ENCODE data around the gene RPL29. TPM values are rescaled to one million over a fixed set of nuclear protein-coding genes. Genes with fewer than 3 reads are reported as not detected.

Gene RPL29
- polyA plus RNA-seq, 1 donor, result 2,526 TPM

DNA sequence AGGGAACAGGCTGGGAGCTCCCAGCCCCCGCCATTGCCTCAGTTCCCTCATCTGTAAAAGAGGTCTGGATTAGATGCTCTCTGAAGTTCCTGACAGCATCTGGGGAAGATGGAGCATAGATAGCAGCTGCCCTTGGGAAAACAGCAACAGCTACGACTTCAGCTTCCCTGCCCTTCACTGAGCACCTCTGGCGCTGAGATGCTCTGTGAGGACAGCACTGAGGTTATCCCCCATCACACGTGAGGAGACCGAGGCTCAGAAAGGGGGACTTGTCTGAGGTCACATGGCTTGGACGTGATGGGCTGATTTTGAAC lies 11.1 kb upstream of the RPL29 start:
- Histone ChIP-seq H3K36me3 (ENCODE audit: control insufficient read depth, insufficient read depth, low read length) (no peaks in the 10 kb centered on the region), H3K4me1 (ENCODE audit: control insufficient read depth, insufficient read depth, low read length) (peaks cover 10% of the 10 kb centered on the region), H3K4me3 (ENCODE audit: low read length) (no peak overlapping the region), H3K27me3 (ENCODE audit: control insufficient read depth, insufficient read depth, low read length) (no peaks in the 10 kb centered on the region), H3K9me3 (ENCODE audit: control insufficient read depth, low read depth, low read length) (no peaks in the 10 kb centered on the region), H3K27ac (ENCODE audit: low read length) (no peak overlapping the region)
- no peak for DNase-seq
- WGBS (ENCODE audit: insufficient coverage, low lambda C conversion rate), result no CpG with 5 or more reads among the region's 6 CpGs

DNA sequence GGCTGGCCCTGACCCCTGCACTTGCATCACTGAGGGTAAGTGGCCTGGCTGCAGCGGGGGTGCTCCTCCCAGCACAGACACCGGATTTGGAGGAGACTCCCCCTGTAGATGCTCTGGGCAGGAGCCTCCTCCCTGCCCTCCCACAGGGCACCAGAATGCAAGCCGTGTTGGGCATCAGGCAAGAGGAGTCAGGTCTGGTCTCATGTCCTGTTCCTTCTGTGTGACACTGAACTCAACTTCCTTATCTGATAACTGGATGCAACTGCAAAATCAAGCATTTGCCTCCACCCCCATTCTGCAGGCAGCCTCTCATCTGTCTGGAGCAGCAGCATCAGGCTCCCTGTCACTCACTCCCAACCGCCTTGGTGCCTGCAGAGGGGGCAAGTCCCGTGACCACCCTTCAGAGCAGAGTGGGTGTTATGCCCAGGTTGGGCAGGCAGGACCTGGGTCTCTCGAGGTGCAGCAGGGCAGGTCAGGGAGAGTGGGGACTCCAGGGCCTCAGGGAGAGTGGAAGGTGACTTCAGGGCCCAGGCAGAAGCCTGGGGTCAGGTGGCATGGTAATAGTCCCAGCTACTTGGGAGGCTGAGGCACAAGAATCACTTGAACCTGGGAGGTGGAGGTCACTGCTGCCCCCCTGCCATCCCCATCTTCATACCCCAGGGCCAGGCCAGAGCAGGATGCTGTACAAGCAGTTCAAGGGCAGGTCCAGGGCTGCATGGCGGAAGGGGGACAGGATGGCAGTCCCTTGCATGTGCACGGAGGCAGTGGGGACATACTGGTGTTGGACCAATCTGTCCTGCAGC lies 10.5 kb upstream of the RPL29 start:
- no peaks in the 10 kb centered on the region for H3K36me3 ChIP-seq (ENCODE audit: control insufficient read depth, insufficient read depth, low read length)
- no CpG with 5 or more reads among the region's 8 CpGs for WGBS (ENCODE audit: insufficient coverage, low lambda C conversion rate)
- no peaks in the 10 kb centered on the region for H3K9me3 ChIP-seq (ENCODE audit: control insufficient read depth, low read depth, low read length)
- no peak overlapping the region for H3K27ac ChIP-seq (ENCODE audit: low read length)
- peaks cover 11% of the 10 kb centered on the region for H3K4me1 ChIP-seq (ENCODE audit: control insufficient read depth, insufficient read depth, low read length)
- no peak for DNase-seq
- H3K4me3 ChIP-seq (ENCODE audit: low read length), result no peak overlapping the region
- H3K27me3 ChIP-seq (ENCODE audit: control insufficient read depth, insufficient read depth, low read length), result no peaks in the 10 kb centered on the region

GRCh38 chr3:52005571-52005986 lies 9.9 kb upstream of the RPL29 start:
- no peak overlapping the region for H3K27ac ChIP-seq (ENCODE audit: low read length)
- no peak overlapping the region for H3K4me3 ChIP-seq (ENCODE audit: low read length)
- H3K9me3 ChIP-seq (ENCODE audit: control insufficient read depth, low read depth, low read length), result no peaks in the 10 kb centered on the region
- no peaks in the 10 kb centered on the region for H3K27me3 ChIP-seq (ENCODE audit: control insufficient read depth, insufficient read depth, low read length)
- H3K4me1 ChIP-seq (ENCODE audit: control insufficient read depth, insufficient read depth, low read length), result peaks cover 11% of the 10 kb centered on the region
- no CpG with 5 or more reads among the region's 15 CpGs for WGBS (ENCODE audit: insufficient coverage, low lambda C conversion rate)
- peak in 1 of 2 donors; percentile 50 for DNase-seq
- no peaks in the 10 kb centered on the region for H3K36me3 ChIP-seq (ENCODE audit: control insufficient read depth, insufficient read depth, low read length)

DNA sequence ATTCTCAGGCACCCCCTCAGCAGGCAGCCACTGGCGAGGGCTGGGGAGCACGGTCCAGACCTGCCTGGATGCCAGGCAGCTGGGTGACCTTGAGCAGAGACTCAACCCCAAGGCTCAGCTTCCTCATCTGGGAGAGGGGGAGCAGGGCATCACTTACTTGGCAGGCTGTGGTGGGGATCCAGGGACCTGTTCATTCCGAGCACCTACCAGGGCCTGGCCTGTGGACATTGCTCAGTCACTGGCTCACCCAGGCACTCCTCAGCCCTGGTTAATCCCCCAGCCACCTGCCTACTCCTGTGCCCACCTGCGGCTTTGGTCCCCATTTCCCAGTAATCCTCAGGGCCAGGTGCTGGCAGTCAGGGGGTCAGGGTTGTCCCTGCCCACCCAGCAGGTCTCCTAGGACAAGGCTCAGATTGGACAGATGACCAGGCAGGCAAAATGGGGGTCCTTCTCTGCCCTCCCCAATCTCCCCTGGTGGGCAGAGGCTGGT lies 9.3 kb upstream of the RPL29 start:
- no peak overlapping the region for H3K4me3 ChIP-seq (ENCODE audit: low read length)
- H3K27me3 ChIP-seq (ENCODE audit: control insufficient read depth, insufficient read depth, low read length), result no peaks in the 10 kb centered on the region
- no CpG with 5 or more reads among the region's 4 CpGs for WGBS (ENCODE audit: insufficient coverage, low lambda C conversion rate)
- H3K4me1 ChIP-seq (ENCODE audit: control insufficient read depth, insufficient read depth, low read length), result peaks cover 11% of the 10 kb centered on the region
- DNase-seq, result no peak
- H3K27ac ChIP-seq (ENCODE audit: low read length), result no peak overlapping the region
- no peaks in the 10 kb centered on the region for H3K36me3 ChIP-seq (ENCODE audit: control insufficient read depth, insufficient read depth, low read length)
- no peaks in the 10 kb centered on the region for H3K9me3 ChIP-seq (ENCODE audit: control insufficient read depth, low read depth, low read length)

- Histone ChIP-seq H3K27ac (ENCODE audit: low read length) (no peak overlapping the region), H3K4me3 (ENCODE audit: low read length) (no peak overlapping the region)
- DNase-seq, result peak; percentile 42 to 56
Observed at GRCh38 chr3:52004163-52004787, 8.6 kb upstream of the RPL29 start.

DNA sequence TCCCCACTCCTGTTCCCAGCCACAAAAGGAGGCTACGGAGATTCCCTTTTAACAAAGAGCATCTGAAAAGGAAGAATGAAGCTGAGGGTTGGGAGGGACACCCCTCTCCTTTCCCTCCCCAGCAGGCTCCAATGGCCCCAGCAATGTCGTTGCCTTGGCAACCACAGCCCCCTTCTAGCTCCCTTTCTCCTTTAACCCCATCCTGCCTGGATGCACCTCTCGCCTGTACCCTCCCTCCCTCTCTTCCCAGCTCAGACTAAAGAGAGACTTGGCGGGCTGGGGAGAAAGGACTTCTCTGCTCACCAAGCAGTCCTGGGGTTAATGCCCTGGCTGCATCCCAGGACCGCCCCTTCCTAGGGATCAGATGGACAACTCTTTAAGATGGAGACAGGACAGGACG lies 7.1 kb upstream of the RPL29 start:
- peaks cover 11% of the 10 kb centered on the region for H3K4me1 ChIP-seq (ENCODE audit: control insufficient read depth, insufficient read depth, low read length)
- H3K27ac ChIP-seq (ENCODE audit: low read length), result no peak overlapping the region
- no peaks in the 10 kb centered on the region for H3K9me3 ChIP-seq (ENCODE audit: control insufficient read depth, low read depth, low read length)
- no peaks in the 10 kb centered on the region for H3K27me3 ChIP-seq (ENCODE audit: control insufficient read depth, insufficient read depth, low read length)
- DNase-seq, result no peak
- no peaks in the 10 kb centered on the region for H3K36me3 ChIP-seq (ENCODE audit: control insufficient read depth, insufficient read depth, low read length)
- WGBS (ENCODE audit: insufficient coverage, low lambda C conversion rate), result 0% methylated on average over 1 of the region's 6 CpGs
- no peak overlapping the region for H3K4me3 ChIP-seq (ENCODE audit: low read length)

More at GRCh38 chr3:52004163-52004787, 8.6 kb upstream of the RPL29 start:
- H3K27me3 ChIP-seq (ENCODE audit: control insufficient read depth, insufficient read depth, low read length), result no peaks in the 10 kb centered on the region
- no peaks in the 10 kb centered on the region for H3K36me3 ChIP-seq (ENCODE audit: control insufficient read depth, insufficient read depth, low read length)
- WGBS (ENCODE audit: insufficient coverage, low lambda C conversion rate), result no CpG with 5 or more reads among the region's 16 CpGs
- H3K4me1 ChIP-seq (ENCODE audit: control insufficient read depth, insufficient read depth, low read length), result peaks cover 11% of the 10 kb centered on the region
- H3K9me3 ChIP-seq (ENCODE audit: control insufficient read depth, low read depth, low read length), result no peaks in the 10 kb centered on the region

DNA sequence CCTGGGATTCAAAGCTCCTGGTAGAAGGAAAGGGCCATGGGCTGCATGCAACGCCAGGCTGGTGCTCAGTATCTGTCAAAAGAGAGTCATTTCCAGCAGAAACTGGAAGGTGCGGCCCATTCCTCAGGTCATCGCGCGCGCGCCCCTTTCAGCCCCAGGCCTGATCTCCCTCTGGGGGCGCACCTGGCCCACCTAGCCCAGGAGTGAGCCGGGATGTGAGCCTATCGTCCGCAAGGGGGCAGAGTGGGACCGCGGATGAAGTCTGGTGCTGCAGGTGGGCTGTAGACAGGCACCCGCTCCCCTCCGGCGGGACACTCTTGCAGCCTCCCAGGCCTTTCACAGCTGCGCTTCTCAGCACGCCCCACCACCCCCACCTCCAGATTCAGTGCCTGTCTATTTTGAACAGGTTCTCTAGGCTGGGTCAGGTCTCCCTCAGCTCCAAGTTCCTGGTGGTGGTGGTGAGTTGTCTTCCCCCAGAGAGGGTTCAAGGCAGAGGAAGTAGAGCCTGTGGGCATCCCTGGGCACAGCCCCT lies 5.8 kb upstream of the RPL29 start:
- peak; percentile 64 to 65 for DNase-seq
- H3K36me3 ChIP-seq (ENCODE audit: control insufficient read depth, insufficient read depth, low read length), result no peaks in the 10 kb centered on the region
- no peaks in the 10 kb centered on the region for H3K27me3 ChIP-seq (ENCODE audit: control insufficient read depth, insufficient read depth, low read length)
- H3K9me3 ChIP-seq (ENCODE audit: control insufficient read depth, low read depth, low read length), result no peaks in the 10 kb centered on the region
- H3K27ac ChIP-seq (ENCODE audit: low read length), result no peak overlapping the region
- H3K4me3 ChIP-seq (ENCODE audit: low read length), result no peak overlapping the region
- WGBS (ENCODE audit: insufficient coverage, low lambda C conversion rate), result no CpG with 5 or more reads among the region's 18 CpGs
- peaks cover 11% of the 10 kb centered on the region for H3K4me1 ChIP-seq (ENCODE audit: control insufficient read depth, insufficient read depth, low read length)

DNA sequence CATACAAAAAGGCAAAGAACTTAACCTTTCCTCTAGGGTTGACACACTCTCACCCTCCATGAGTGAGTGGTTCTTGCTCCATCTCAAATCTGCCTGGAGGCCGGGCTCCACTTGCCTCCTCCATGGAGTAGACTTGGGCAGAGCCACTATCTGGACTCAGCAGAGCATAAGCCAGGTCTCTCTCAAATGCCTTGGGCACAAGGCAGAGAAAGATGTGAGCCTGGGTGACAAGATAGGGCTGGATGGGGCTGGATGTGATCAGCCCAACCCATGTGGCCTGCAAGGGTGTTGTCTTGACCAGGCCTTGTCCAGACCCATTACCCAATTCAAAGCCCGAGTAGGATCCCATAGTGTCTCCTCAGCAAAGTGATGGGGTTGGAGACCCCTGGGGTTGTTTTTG lies 4.2 kb upstream of the RPL29 start:
- Histone ChIP-seq H3K27ac (ENCODE audit: low read length) (no peak overlapping the region), H3K36me3 (ENCODE audit: control insufficient read depth, insufficient read depth, low read length) (peaks cover under 1% of the 10 kb centered on the region), H3K27me3 (ENCODE audit: control insufficient read depth, insufficient read depth, low read length) (no peaks in the 10 kb centered on the region), H3K9me3 (ENCODE audit: control insufficient read depth, low read depth, low read length) (no peaks in the 10 kb centered on the region), H3K4me1 (ENCODE audit: control insufficient read depth, insufficient read depth, low read length) (peaks cover 9% of the 10 kb centered on the region), H3K4me3 (ENCODE audit: low read length) (no peak overlapping the region)
- no peak for DNase-seq
- no CpG with 5 or more reads among the region's 2 CpGs for WGBS (ENCODE audit: insufficient coverage, low lambda C conversion rate)

DNA sequence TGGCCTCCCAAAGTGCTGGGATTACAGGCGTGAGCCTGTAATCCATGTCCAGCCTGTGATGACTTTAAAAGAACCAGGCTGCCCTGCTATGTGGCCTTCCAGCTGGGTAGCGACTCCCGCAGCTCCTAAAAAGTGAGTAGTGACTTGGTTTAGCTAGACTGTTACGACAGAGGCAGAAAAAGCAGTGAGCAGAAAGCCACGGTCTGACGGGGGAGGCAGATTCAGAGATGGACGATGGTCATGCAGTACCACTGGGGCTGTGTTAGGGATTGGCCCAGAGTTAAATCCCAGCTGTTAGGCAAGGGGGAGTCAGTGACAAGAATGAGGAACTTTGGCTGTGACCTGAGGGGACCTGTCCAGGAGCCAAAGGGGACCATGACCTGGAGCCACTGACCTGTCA lies 3.1 kb upstream of the RPL29 start:
- no peak for DNase-seq
- H3K4me3 ChIP-seq (ENCODE audit: low read length), result no peak overlapping the region
- H3K27ac ChIP-seq (ENCODE audit: low read length), result no peak overlapping the region
- H3K4me1 ChIP-seq (ENCODE audit: control insufficient read depth, insufficient read depth, low read length), result peaks cover 12% of the 10 kb centered on the region
- WGBS (ENCODE audit: insufficient coverage, low lambda C conversion rate), result no CpG with 5 or more reads among the region's 7 CpGs
- peaks cover 11% of the 10 kb centered on the region for H3K36me3 ChIP-seq (ENCODE audit: control insufficient read depth, insufficient read depth, low read length)
- no peaks in the 10 kb centered on the region for H3K9me3 ChIP-seq (ENCODE audit: control insufficient read depth, low read depth, low read length)
- H3K27me3 ChIP-seq (ENCODE audit: control insufficient read depth, insufficient read depth, low read length), result no peaks in the 10 kb centered on the region

DNA sequence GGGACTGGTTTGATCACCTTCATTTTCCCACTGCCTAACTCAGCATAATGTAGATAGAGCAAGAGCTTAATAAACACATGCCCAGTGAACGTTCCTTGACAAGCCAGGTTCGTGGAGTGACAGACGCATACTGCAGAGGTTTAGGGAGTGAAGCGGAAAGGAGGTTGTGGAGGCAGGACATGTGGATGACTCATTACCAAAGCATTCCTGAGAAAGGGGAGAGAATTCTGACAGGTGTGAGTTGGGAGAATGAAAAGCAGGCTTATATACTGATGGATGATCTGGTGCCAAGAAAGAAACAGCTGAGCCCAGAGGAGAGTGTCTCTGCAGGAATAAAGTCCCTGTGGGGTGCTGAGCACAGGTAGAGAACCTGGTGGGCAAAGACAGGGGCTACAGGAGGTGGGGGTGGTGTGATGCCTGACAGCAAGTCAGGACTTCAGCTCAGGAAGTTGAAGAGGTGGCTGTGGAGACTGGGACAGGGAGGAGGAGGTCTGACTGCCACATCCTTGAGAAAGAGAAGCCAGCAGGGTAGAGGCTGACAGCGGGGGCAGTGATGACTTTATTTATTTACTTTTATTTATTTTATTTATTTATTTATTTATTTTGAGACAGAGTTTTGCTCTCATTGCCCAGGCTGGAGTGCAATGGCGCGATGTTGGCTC lies 2.4 kb upstream of the RPL29 start:
- no peak overlapping the region for H3K4me3 ChIP-seq (ENCODE audit: low read length)
- WGBS (ENCODE audit: insufficient coverage, low lambda C conversion rate), result no CpG with 5 or more reads among the region's 7 CpGs
- no peak for DNase-seq
- no peaks in the 10 kb centered on the region for H3K9me3 ChIP-seq (ENCODE audit: control insufficient read depth, low read depth, low read length)
- H3K27me3 ChIP-seq (ENCODE audit: control insufficient read depth, insufficient read depth, low read length), result no peaks in the 10 kb centered on the region
- peaks cover 12% of the 10 kb centered on the region for H3K4me1 ChIP-seq (ENCODE audit: control insufficient read depth, insufficient read depth, low read length)
- no peak overlapping the region for H3K27ac ChIP-seq (ENCODE audit: low read length)
- H3K36me3 ChIP-seq (ENCODE audit: control insufficient read depth, insufficient read depth, low read length), result peaks cover 17% of the 10 kb centered on the region
